ENCODE measurements around the gene TMEM233.
"Not testable (repeated sequence)": the region's sequence is repeated elsewhere in the genome, so short reads cannot be mapped to it uniquely, and the experiment has no call there.

The TMEM233 gene

GRCh38 chr12:119613319-119613936 lies 19.9 kb downstream of the TMEM233 start:
- peak; percentile 82 for DNase-seq

DNA sequence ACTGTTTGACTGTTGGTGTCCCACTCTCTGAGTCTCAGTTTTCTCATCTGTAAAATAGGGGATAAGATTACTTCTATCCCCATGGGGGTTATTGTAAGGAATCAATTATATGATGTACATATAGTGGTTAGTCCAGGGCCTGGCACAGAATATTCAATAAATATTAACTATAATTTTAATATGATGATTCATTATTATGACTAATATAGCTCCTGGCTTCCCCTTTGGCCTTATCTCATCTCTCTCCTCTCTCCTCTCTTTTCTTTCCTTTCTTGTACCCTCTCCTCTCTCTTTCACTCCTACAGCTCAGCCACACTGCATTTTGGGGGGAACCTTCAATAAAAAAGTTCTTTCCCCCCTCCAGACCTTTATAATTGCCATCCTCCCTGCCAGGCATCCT lies 21.1 kb downstream of the TMEM233 start:
- no peak for DNase-seq

DNA sequence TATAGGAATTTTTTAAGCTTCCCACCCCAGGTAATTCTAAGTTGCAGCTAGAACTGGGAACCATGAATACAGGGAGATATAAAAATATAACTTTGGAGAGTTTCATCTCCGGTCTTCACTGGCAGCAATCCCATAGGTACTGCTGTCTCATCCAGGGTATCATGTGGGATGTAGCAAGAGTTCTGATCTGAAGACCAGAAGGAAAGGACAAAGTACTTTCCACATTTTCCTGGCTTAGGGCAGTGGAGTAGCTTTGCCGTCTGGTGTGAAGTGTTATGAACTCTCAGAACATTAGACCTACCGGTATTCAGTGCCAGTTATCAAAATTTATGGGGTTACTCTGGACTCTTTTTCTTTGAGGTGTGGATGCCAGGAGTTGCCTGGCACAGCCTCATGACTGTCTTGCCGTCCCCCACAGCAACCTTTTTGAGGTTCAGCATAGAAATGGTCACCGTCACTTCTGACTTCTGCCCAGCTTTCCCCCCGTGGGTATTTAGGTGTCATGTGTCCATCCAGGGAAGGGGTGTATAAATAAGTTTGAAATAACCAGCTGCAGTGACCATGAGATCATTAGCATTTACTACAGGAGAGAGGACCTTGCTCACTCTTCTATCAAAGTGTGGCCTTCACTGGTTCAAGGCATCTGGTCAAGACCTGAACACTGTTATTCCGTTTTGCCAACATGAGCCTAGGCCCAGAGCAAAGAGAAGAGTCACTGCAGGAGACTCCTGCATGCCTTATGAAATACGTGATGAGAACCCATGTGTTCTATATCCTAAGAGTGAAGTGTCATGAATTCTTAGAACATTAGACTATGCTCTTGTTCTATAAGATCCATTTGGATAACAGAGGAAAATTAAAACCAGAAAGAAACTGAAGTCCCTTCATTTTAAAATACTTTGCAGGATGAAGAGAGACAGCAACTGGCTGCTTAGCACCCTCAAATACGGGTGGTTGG lies 22.2 kb downstream of the TMEM233 start:
- no peak for DNase-seq

GRCh38 chr12:119618328-119618896 lies 24.8 kb downstream of the TMEM233 start:
- DNase-seq = not testable (repeated sequence)

DNA sequence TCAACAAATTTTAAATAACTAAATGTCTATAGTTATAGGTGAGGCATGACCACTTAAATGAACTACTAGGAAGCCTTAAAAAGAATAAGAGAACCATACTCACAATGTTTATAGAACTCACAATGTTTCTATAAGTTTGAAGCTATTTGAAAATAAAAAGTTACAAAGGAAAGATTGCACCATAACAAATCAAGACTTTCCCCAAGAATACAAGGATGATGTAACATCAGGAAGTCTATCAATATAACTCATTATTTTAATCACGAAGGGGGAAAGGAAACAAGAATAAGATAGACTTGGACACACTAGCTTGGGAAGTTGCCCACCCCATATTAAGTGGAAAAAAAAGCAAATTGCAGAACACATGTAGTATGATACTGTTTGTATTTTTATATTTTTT lies 26.9 kb downstream of the TMEM233 start:
- DNase-seq = no peak

DNA sequence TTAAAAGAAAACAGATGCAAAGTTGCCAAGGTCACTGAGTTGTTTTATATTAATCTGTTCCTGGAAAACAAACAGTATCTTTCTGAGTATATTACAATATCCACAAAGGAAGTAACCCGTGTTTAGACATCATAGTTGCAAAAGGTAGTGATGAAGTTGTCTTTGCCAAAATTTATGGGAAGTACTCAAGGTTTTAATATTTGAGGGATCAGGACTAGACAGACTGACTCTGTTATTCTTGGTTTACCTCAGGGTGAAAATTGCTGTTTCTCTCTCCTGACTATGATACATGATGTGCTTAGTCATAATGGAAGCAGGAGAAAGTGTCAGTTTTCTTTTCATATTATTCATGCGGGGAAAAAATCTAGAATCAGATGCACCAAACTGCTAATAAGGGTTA lies 28.3 kb downstream of the TMEM233 start:
- no peak for DNase-seq

GRCh38 chr12:119624966-119625365 lies 31.4 kb downstream of the TMEM233 start:
- DNase-seq = peak; percentile 63

- DNase-seq = no peak
Observed at GRCh38 chr12:119627019-119627643, 33.6 kb downstream of the TMEM233 start.

GRCh38 chr12:119627686-119628085 lies 34.1 kb downstream of the TMEM233 start:
- no peak for DNase-seq

DNA sequence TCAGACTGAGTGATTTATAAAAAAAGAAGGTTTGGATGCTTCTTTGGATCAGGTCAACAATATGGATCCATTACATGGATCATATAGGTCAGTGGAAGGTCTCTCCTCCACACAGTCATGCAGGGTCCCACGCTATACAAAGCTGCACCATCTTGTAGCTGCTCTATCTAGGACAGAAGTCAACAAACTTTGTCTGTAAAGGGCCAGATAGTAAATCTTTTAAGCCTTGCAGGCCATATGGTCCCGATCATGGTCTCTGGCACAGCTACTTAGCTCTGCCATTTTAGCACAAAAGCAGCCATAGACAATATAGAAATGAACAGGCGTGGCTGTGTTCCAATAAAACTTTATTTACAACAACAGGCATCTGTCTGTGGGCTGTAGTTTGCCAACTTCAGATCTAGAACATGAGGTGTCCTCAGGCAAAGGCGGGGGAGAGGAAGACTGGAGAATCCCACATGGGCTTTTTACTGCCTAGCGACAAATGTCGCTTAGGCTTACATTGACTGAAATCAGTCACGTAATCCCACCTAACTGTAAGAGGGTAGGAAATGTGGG lies 36.7 kb downstream of the TMEM233 start:
- no peak for DNase-seq

DNA sequence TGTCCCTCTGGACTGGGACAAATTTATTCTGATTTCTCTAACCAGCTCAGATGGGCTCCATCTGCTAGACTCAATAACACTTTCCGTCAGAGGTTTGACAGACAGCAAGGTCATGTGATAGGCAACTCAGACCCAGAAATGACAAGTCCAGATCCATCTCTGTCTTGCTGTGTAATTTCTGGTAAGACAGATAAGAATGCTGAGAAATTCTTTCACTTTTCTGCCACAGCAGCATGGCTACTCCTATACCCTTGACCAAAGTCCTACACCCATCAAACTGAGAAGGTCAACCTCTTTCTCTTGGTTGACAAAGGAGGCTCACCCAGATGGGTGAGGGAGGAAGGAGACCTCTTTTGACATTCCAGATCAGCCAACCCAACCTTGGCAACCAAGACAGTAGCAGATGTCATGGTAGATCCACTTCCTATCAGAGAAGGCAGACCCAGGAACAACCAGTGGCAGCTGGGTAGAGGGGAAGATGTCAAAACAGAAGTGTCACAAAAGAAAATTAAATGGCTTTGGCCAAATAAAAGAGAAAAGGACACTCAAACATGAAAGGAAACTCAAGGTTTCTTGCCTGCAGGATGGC lies 37.5 kb downstream of the TMEM233 start:
- DNase-seq = no peak

DNA sequence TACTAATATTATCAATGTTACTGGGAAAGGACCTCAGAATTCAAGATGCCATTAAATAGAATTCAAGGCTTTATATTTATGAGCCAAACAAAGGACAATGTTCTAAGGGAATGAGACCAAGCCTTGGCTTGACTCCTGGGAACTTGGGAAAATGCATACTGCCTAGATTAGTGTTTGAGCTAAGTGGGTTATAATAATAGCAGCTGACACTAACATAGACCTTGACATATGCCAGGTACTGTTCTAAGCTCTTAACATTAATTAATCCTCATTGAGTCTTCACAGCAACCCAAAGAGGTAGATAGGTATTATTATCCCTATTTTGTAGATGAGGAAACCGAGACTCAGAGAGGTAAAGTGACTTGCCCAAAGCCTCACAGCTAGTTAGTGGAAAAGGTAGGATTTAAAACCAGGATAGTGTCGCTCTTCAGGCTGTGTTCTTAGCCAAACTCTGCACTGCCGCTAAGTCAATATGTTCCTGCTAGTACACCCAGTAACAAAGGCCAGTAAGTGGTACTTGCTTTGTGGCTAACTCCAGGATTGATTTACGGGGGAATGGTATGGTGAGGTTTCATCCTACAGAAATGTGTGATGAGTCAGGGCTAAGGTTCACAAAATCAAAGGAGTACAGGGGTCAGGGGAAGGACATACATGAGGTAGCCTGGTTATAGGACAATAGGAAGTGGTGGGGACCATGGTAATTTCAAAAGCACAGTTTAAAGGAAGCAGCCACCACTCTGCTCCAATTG lies 38.5 kb downstream of the TMEM233 start:
- DNase-seq = no peak

DNA sequence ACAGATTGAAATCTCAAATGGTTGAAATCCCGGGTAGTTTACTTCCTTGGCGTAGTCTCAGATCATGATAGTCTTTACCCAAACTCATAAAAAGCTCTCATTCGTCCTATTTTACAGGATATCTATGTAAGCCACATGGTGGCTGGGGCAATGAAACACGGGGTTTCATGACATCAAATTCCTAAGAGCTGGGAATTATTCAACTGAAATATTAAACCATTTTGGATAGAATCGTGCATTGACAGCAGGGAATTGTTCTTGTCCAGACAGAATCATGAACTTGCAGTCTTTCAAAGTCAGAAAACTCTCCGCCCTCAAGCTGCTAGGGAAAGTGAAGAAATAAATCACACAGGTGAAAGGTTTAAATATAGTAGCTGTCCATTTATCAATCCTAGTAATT lies 41.2 kb downstream of the TMEM233 start:
- DNase-seq = no peak

GRCh38 chr12:119642986-119643385 lies 49.4 kb downstream of the TMEM233 start:
- DNase-seq = no peak

DNA sequence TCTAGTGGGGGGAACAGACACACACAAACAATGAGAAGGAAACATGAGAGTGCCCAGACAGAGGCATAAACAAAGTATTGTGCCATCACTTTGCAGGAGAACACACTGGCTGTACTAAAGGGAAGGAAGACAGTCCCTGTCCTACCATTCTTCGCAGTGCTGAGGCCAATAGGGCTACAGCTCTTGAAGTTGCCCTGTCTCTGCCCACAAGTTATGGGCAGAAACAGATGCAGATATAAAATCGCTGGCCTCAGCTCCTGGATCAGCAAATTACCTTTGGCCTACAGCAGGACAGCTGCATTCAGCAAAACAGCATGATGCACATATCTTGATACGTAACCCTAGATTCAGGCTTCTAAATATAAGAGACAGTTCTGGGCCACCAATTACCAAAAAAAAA lies 51.4 kb downstream of the TMEM233 start:
- DNase-seq = no peak

DNA sequence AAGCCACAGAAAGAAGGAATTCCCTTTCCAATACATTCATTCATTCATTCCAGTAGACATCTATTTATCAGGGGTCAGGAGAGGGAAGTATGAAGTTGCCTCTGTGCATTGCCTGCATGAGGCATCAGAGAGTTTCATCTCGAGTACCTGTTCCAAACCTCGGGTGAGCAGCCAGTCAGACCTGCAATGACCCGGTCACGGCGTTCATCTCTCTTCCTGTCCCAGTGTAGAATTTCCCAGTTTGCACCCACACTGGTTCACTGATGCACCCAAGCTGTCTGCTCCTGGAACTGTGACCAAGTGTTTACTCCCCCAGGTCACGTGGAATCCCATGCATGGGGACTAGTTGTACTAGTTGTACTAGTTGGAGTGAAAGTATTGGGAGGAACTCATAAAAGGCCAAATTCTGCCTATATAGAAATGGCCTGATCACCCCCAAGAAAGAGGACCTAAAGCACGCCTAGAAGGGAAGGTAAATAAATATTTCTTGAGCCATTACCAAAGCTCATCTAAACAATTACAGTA lies 52.0 kb downstream of the TMEM233 start:
- no peak for DNase-seq

- no peak for DNase-seq
Observed at GRCh38 chr12:119649202-119649808, 55.7 kb downstream of the TMEM233 start.

DNA sequence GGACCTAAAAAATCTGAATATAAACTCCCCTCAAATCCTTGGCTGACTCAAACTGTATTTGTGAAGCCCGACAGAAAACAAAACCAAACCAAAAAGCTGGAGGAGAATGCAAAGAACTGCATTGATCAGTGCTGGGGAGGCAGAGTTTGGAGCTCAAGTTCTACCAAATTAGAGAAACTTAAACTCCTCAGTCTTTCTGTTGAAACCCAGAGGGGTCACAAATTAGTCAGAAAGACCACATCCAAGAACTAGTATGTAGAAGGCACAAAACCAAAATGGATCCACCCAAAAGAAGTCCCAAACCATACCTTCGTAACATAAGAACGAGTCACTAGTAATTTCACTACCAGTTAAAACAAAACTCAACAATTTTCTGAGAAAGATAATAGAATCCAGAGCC lies 59.1 kb downstream of the TMEM233 start:
- no peak for DNase-seq

DNA sequence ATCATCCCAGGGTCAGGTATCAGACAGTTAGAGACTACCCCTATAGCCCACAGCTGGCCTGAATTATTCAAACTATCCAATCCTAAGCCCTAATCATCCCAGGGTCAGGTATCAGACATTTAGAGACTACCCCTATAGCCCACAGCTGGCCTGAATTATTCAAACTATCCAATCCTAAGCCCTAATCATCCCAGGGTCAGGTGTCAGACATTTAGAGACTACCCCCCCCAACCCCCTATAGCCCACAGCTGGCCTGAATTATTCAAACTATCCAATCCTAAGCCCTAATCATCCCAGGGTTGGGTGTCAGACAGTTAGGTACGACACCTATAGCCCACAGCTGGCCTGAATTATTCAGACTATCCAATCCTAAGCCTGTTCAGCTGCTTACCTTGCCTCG lies 63.4 kb downstream of the TMEM233 start:
- DNase-seq = not testable (repeated sequence)

- not testable (repeated sequence) for DNase-seq
Observed at GRCh38 chr12:119658166-119658565, 64.6 kb downstream of the TMEM233 start.

DNA sequence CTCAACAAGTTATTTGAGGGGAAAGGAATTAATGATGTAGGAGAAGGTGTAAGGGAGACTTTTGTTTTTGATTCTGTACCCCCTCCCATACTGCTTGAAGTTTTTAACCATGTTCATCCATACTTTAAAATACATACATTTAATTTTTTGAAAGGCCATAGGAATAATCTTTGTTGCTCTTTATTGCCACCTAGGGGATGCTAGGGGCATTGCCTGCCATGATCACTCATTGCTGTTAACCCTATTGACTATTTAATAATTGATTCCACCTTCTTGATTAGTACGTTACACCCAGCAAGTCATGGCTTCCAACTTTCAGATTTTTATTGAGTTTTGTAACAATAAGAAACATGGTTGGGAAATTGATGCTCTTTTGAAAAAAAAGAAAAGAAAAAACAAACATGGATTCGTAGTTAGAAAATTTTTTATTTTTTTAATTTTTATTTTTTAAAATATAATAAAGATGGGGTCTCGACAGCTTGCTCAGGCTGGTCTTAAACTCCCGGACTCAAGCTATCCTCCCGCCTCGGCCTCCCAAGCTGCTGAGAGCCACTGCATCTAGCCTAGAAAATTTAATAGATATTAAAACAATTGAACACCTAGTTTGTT lies 65.8 kb downstream of the TMEM233 start:
- peak; percentile 14 for DNase-seq

All from NCI-H774 (cell line).